Transverse colon (tissue), 4 donors: ENCODE data around the gene TM2D1. TPM values are rescaled to one million over a fixed set of nuclear protein-coding genes. Genes with fewer than 3 reads are reported as not detected.
"Not testable (repeated sequence)": the region's sequence is repeated elsewhere in the genome, so short reads cannot be mapped to it uniquely, and the experiment has no call there.

Source experiments
- DNase-seq: peaks from one replicate; pipeline ENCODE4 v3.0.0-alpha.2; 2019
- H3K27ac ChIP-seq, 4 donors: fragments of 200-600 bp; sonication (generic); 2 replicates each; pipeline ENCODE4 v1.5.1; 2016 to 2018; ENCODE audit warnings: inconsistent platforms in 4 of 4
- H3K27me3 ChIP-seq: fragments of 200-600 bp; sonication (generic); 2 replicates; pipeline ENCODE4 v1.5.1; 2017; ENCODE audit warnings: inconsistent platforms
- H3K36me3 ChIP-seq, 4 donors: fragments of 200-600 bp; sonication (generic); 2 replicates each; pipeline ENCODE4 v1.5.1; 2017 to 2019; ENCODE audit warnings: inconsistent platforms in 4 of 4
- H3K4me1 ChIP-seq, 4 donors: fragments of 200-600 bp; sonication (generic); 2 replicates each; pipeline ENCODE4 v1.5.1; 2017 to 2020; ENCODE audit warnings: inconsistent platforms in 4 of 4
- H3K4me3 ChIP-seq, 4 donors: fragments of 200-600 bp; sonication (generic); 1 replicate in 1 of 4; 2 replicates in 3 of 4; pipeline versions ENCODE4 v1.5.1 to v1.6.1; 2017 to 2019; ENCODE audit warnings: inconsistent platforms in 4 of 4
- H3K9me3 ChIP-seq, 2 donors: fragments of 200-600 bp; sonication (generic); 2 replicates each; pipeline ENCODE4 v1.5.1; 2017 to 2019; ENCODE audit warnings: inconsistent platforms in 2 of 2
- EP300 ChIP-seq: sonication (generic); formaldehyde crosslinking; IDR thresholded peaks from one replicate; pipeline ENCODE4 v1.6.1; 2017; ENCODE audit warnings: antibody characterized with exemption, low read depth
- POLR2A ChIP-seq: fragments of 450-650 bp; IDR thresholded peaks from one replicate; pipeline ENCODE4 v1.6.1; 2016; ENCODE audit warnings: antibody characterized with exemption, mild to moderate bottlenecking, moderate library complexity
- POLR2AphosphoS5 ChIP-seq, 3 donors: sonication (generic); formaldehyde crosslinking; IDR thresholded peaks; one replicate each; pipeline ENCODE4 v1.6.1; 2016; ENCODE audit warnings: antibody characterized with exemption in 3 of 3
- WGBS, 2 donors: methylation state at CpG; one replicate each; pipeline ENCODE4 v1.1.5; 2018; ENCODE audit warnings: low coverage in 1 of 2; 5-methylcytosine and 5-hydroxymethylcytosine counted together
- in situ Hi-C, 4 donors: fragments of 200-750 bp; cut with MboI; loops; one replicate each; pipeline versions ENCODE4 v1.15.0 to v1.15.1; 2017; ENCODE audit warnings: low sequenced_read_pairs in 3 of 4, low pct_ligation_motif_present in 1 of 4, low pct_unique_long_range_greater_than_20kb in 1 of 4
- intact Hi-C: fragments of 100-400 bp; cut with DNase I; formaldehyde crosslinking; loops from one replicate; pipeline ENCODE4 v1.15.1; 2023; ENCODE audit warnings: low total_unique reads
- total RNA-seq, 4 donors: library from RNA; depleted of rRNA; stranded (reverse); fragments of >200 nt; gene quantifications; one replicate each; pipeline ENCODE4 v1.1.0, GENCODE V29; 2016
- TF ChIP-seq, protein P1 (sequence below), 5 experiments: fragments of 200-600 bp in 3 of 5; fragments of 450-650 bp in 2 of 5; sonication (generic) in 3 of 5; IDR thresholded peaks; 1 replicate in 2 of 5; 2 replicates in 3 of 5; pipeline ENCODE4 v1.5.1; 2016 to 2017; ENCODE audit warnings: antibody characterized with exemption in 5 of 5, inconsistent platforms in 3 of 5, mild to moderate bottlenecking in 2 of 5, moderate library complexity in 1 of 5

TM2D1 gene
- total RNA-seq, 4 donors from 2014 or later = 4.6 to 92.0 (median 62.6) TPM

DNA sequence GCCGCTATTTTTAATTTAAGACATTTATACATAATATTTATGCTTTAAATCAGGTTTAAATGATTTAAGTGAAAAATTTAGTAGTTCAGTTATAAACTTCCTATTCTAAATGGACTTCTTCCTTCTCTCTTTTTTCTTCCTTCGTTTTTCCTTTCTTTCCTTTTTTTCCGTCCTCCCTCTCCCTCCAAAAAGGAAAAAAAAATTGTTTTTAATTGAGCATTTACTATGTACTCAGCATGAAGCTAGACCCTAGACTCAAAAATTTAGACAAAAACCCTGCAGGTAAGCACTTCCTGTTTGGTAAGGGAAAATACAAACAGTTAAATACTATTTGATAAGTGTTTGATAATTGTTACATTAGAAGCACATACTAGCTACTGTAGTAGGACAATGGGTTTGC, 2.6 kb upstream of the TM2D1 start:
- no peaks in the 10 kb centered on the region for H3K27me3 ChIP-seq
- no peak for DNase-seq
- intact Hi-C loops (no loop called here), in situ Hi-C loops (no loop called here)
- no peak overlapping the region for H3K27ac ChIP-seq
- no peak overlapping the region for H3K4me3 ChIP-seq
- WGBS, 2 donors = 82 to 84% methylated on average over 3 of the region's 3 CpGs
- TF ChIP-seq POLR2AphosphoS5 (IDR thresholded peaks at IDR 0.05) (no peak), EP300 (no peak)
- H3K4me1 ChIP-seq = peaks cover 10 to 29% (median 14%) of the 10 kb centered on the region in 4 donors
- H3K9me3 ChIP-seq = no peaks in the 10 kb centered on the region
- no peaks in the 10 kb centered on the region for H3K36me3 ChIP-seq

DNA sequence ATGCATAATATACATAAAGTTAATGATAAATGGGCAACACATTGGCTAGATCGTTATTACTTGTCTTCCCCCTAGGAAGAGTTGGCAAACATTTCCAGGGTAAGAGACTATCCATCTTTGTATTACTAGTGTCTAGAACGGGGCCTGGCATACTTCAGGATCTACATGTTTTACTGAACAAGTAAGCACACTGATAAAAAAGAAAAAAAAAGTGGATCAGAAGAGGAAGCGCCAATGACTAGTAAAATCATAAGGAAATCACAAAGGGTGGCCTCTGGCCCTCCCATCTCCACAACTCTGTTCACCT, 482 bp downstream of the TM2D1 start:
- TF ChIP-seq POLR2A = no peak
- no peak for TF ChIP-seq EP300
- TF ChIP-seq POLR2AphosphoS5 (IDR thresholded peaks at IDR 0.05) = no peak
- TF ChIP-seq, protein P1, sequence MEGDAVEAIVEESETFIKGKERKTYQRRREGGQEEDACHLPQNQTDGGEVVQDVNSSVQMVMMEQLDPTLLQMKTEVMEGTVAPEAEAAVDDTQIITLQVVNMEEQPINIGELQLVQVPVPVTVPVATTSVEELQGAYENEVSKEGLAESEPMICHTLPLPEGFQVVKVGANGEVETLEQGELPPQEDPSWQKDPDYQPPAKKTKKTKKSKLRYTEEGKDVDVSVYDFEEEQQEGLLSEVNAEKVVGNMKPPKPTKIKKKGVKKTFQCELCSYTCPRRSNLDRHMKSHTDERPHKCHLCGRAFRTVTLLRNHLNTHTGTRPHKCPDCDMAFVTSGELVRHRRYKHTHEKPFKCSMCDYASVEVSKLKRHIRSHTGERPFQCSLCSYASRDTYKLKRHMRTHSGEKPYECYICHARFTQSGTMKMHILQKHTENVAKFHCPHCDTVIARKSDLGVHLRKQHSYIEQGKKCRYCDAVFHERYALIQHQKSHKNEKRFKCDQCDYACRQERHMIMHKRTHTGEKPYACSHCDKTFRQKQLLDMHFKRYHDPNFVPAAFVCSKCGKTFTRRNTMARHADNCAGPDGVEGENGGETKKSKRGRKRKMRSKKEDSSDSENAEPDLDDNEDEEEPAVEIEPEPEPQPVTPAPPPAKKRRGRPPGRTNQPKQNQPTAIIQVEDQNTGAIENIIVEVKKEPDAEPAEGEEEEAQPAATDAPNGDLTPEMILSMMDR (IDR thresholded peaks at IDR 0.05) = no peak
- no peak for DNase-seq
- in situ Hi-C loops (no loop called here), intact Hi-C loops (no loop called here)
- H3K4me3 ChIP-seq = peak overlapping the region; percentile 77 to 93 (median 87)
- peaks cover 0 to 13% (median 0%) of the 10 kb centered on the region in 4 donors for H3K36me3 ChIP-seq
- H3K4me1 ChIP-seq = peaks cover 10 to 27% (median 12%) of the 10 kb centered on the region in 4 donors
- 0 to 1% methylated on average over 2 to 3 of the region's 3 CpGs for WGBS, 2 donors
- H3K27ac ChIP-seq = peak overlapping the region; percentile 87 to 96 (median 92)
- H3K9me3 ChIP-seq = no peaks in the 10 kb centered on the region
- no peaks in the 10 kb centered on the region for H3K27me3 ChIP-seq

DNA sequence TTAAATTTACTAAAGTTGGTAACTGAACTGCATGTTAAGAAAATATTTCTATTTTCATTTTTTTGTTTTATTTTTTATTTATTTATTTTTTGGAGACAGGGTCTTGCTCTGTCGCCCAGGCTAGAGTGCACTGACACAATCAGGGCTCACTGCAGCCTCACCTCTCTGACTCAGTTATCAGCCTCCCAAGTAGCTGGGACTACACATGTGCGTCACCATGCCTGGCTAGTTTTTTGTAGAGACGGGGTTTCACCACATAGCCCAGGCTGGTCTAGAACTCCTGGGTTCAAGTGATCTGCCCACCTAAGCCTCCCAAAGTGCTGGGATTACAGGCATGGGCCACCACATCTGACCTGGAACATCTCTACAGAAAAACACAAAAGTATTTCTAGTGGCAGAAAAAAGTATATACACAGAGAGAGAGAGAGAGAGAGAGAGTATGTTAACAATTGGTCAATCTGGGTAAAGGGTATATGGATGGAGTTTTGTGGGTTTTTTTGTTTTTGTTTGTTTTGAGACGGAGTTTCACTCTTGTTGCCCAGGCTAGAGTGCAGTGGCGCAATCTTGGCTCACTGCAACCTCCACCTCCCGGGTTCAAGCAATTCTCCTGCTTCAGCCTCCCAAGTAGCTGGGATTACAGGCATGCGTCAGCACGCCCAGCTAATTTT, 5.8 kb downstream of the TM2D1 start:
- H3K27ac ChIP-seq, in situ Hi-C loops, intact Hi-C loops, DNase-seq, H3K9me3 ChIP-seq, H3K4me3 ChIP-seq, H3K27me3 ChIP-seq: not testable (repeated sequence)
- 95 to 100% methylated on average over 3 to 8 of the region's 8 CpGs for WGBS, 2 donors
- peaks cover 7 to 18% (median 10%) of the 10 kb centered on the region in 4 donors for H3K4me1 ChIP-seq
- peaks cover 0 to 16% (median 0%) of the 10 kb centered on the region in 4 donors for H3K36me3 ChIP-seq

DNA sequence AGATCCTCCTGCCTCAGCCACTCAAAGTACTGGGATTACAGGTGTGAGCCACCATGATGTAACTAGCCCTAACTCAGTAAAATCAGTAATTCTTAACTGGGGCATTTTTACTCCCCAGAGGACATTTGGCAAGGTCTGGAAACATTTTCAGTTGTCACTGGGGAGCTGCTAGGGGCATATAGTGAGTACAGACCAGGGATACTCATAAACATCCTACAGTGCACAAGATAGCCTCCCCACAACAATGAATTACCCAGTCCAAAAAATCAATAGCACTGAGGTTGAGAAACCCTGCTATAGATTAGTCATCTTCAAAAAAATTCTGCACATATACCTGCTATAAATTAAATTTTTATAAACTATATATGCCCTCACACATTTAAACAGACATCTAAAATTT, 13.0 kb downstream of the TM2D1 start:
- no peaks in the 10 kb centered on the region for H3K27me3 ChIP-seq
- H3K4me1 ChIP-seq = peaks cover 0 to 8% (median 0%) of the 10 kb centered on the region in 4 donors
- no peak overlapping the region for H3K27ac ChIP-seq
- H3K9me3 ChIP-seq = no peaks in the 10 kb centered on the region
- in situ Hi-C loops (no loop called here), intact Hi-C loops (no loop called here)
- no peak overlapping the region for H3K4me3 ChIP-seq
- no peak for DNase-seq
- H3K36me3 ChIP-seq = peaks cover 0 to 23% (median 2%) of the 10 kb centered on the region in 4 donors
- TF ChIP-seq, protein P1 (IDR thresholded peaks at IDR 0.05) = no peak
- TF ChIP-seq POLR2AphosphoS5 (IDR thresholded peaks at IDR 0.05) (no peak), EP300 (no peak), POLR2A (no peak)

DNA sequence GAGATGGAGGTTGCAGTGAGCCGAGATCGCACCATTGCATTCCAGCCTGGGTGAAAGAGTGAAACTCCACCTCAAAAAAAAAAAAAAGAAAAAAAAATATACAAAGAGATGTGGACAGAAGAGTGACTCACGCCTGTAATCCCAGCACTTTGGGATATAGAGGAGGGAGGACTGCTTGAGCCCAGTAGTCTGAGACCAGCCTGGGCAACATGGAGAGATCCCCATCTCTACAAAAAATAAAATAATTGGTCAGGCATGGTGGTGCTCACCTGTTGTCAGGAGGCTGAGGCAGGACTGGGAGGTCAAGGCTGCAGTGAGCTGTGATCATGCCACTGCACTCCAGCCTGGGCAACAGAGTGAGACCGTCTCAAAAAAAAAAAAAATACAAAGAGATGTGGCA, 13.7 kb downstream of the TM2D1 start:
- H3K9me3 ChIP-seq, DNase-seq, H3K27me3 ChIP-seq, H3K4me1 ChIP-seq, intact Hi-C loops, H3K27ac ChIP-seq, H3K4me3 ChIP-seq, in situ Hi-C loops: not testable (repeated sequence)
- H3K36me3 ChIP-seq = peaks cover 0 to 30% (median 2%) of the 10 kb centered on the region in 4 donors
- 89 to 94% methylated on average over 2 to 4 of the region's 4 CpGs for WGBS, 2 donors

DNA sequence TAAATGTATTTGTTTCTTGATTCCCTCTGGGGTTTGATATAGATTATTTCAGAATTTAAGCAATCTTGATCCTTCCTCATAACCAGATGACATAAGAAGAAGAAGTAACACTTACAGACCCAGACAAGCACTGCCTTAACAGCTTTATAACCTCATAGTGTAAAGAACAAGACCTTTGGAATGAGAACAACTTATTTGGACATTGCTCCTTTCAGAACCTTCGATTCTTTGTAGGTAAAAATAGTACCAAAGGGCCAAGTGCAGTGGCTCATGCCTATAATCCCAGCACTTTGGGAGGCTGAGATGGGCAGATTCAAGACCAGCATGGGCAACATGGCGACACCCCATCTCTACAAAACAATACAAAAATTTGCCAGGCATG, 15.0 kb downstream of the TM2D1 start:
- in situ Hi-C loops (no loop called here), intact Hi-C loops (no loop called here)
- Histone ChIP-seq H3K27me3 (no peaks in the 10 kb centered on the region), H3K9me3 (no peaks in the 10 kb centered on the region), H3K27ac (no peak overlapping the region), H3K4me3 (no peak overlapping the region), H3K36me3 (peaks cover 0 to 44% (median 6%) of the 10 kb centered on the region in 4 donors), H3K4me1 (peaks cover 0 to 8% (median 0%) of the 10 kb centered on the region in 4 donors)
- 74% methylated on average over 2 of the region's 2 CpGs; no CpG with 5 or more reads in 1 of the 2 donors for WGBS, 2 donors
- DNase-seq = no peak
- TF ChIP-seq EP300 = no peak
- TF ChIP-seq POLR2A = no peak
- TF ChIP-seq POLR2AphosphoS5 (IDR thresholded peaks at IDR 0.05) = no peak
- TF ChIP-seq, protein P1 (IDR thresholded peaks at IDR 0.05) = no peak
